Pons (tissue), 1 donor: ENCODE data around the gene MLLT3.

Experiments
- DNase-seq: peaks from one replicate; pipeline ENCODE4 v3.0.0-alpha.2; 2016; ENCODE audit warnings: low spot score

The MLLT3 gene

GRCh38 chr9:20380546-20380945, 241.8 kb downstream of the MLLT3 start:
- DNase-seq, result no peak

GRCh38 chr9:20379804-20380225, 242.5 kb downstream of the MLLT3 start:
- DNase-seq, result no peak

- DNase-seq, result no peak
Observed at GRCh38 chr9:20378851-20379250, 243.4 kb downstream of the MLLT3 start.

- no peak for DNase-seq
Observed at GRCh38 chr9:20377790-20378189, 244.5 kb downstream of the MLLT3 start.

- no peak for DNase-seq
Observed at GRCh38 chr9:20376731-20377375, 245.4 kb downstream of the MLLT3 start.

GRCh38 chr9:20376042-20376441, 246.3 kb downstream of the MLLT3 start:
- no peak for DNase-seq

GRCh38 chr9:20373263-20373662, 249.0 kb downstream of the MLLT3 start:
- DNase-seq, result no peak

- DNase-seq, result no peak
Observed at GRCh38 chr9:20369391-20369790, 252.9 kb downstream of the MLLT3 start.

GRCh38 chr9:20367855-20368254, 254.4 kb downstream of the MLLT3 start:
- no peak for DNase-seq

GRCh38 chr9:20364959-20365358, 257.3 kb downstream of the MLLT3 start:
- DNase-seq, result no peak

- DNase-seq, result no peak
Observed at GRCh38 chr9:20363233-20363632, 259.1 kb downstream of the MLLT3 start.

- DNase-seq, result no peak
Observed at GRCh38 chr9:20361656-20362570, 260.4 kb downstream of the MLLT3 start.

- DNase-seq, result no peak
Observed at GRCh38 chr9:20361229-20361628, 261.1 kb downstream of the MLLT3 start.

GRCh38 chr9:20358207-20358606, 264.1 kb downstream of the MLLT3 start:
- no peak for DNase-seq

- no peak for DNase-seq
Observed at GRCh38 chr9:20357037-20357432, 265.3 kb downstream of the MLLT3 start.

GRCh38 chr9:20356403-20357036, 265.8 kb downstream of the MLLT3 start:
- DNase-seq, result peak; percentile 79

- DNase-seq, result no peak
Observed at GRCh38 chr9:20355022-20355421, 267.3 kb downstream of the MLLT3 start.

- DNase-seq, result no peak
Observed at GRCh38 chr9:20353931-20354652, 268.2 kb downstream of the MLLT3 start.

GRCh38 chr9:20353524-20353923, 268.8 kb downstream of the MLLT3 start:
- no peak for DNase-seq

- DNase-seq, result no peak
Observed at GRCh38 chr9:20352591-20352990, 269.7 kb downstream of the MLLT3 start.

- DNase-seq, result no peak
Observed at GRCh38 chr9:20351715-20352114, 270.6 kb downstream of the MLLT3 start.

- no peak for DNase-seq
Observed at GRCh38 chr9:20349568-20349967, 272.7 kb downstream of the MLLT3 start.
